22Rv1 (cell line): Measurements from ENCODE around the gene FBP2.
A peak's percentile ranks its signal among the peaks of the same experiment; 100 is the strongest.

ENCODE experiments used
- CTCF ChIP-seq: fragments of 450-650 bp; IDR thresholded peaks from 2 replicates; pipeline ENCODE4 v1.5.1; 2017; ENCODE audit warnings: mild to moderate bottlenecking
- ZFX ChIP-seq: fragments of 450-650 bp; IDR thresholded peaks from 2 replicates; pipeline ENCODE4 v1.6.1; 2017; ENCODE audit warnings: antibody characterized with exemption, borderline replicate concordance

GRCh38 chr9:94623253-94623652 is 29.6 kb upstream of the FBP2 start:
- peak; percentile 79 for TF ChIP-seq CTCF
- TF ChIP-seq ZFX, result no peak
